ENCODE measurements around the gene ACSM5. TPM values are rescaled to one million over a fixed set of nuclear protein-coding genes. Genes with fewer than 3 reads are reported as not detected.
A peak's percentile ranks its signal among the peaks of the same experiment; 100 is the strongest.

Gene ACSM5
- polyA plus RNA-seq, 1 donor (not counting 4 experiments of a cell fraction or from before 2014, with no cell fraction given) = not detected

DNA sequence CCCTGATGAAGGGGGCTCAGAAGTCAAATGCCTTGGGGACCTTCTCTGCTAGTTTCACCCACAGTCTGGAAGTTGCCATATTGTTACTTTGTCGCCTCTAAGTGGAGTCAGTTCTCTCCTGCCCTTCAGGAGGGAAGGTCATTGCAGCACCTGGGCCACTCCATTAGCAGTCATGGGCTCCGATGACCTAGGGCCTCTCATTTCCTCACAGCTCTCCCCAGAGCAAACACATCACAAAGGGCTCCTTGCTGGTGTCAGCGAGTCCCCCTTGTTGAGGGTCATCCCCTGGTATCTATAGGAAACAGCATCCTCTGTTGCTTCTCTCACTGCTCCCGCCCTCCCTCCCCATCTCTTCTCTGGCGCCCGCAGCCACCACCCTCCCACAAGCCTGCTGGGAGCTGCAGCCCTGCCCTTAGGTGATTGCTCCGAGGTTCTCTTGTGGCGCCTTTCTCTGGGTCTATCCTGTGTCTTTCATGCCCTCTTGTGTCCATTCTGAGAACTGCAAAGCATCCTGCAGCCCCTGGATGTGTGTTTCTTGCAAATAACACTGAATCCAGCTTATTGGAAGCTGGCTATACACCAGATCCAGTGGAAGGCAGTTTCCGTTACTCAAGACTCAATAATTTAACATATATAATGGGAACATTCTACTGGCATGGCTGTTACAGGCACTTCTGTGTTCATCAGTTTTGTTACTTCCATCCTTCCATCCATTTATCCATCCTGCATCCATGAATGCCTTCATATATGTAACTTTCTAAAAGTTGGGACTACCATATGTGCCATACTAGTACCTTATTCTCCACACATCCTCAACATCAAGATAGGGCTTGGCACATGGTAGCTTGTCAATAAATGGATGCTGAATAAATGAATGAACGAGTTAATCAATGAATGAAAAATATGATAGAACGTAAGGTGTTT is 26.0 kb upstream of the ACSM5 start:
- Histone ChIP-seq H4K20me1 (ENCODE audit: control insufficient read depth, extremely low read depth, insufficient read depth, low read length) (no peaks in the 10 kb centered on the region), H3K79me2 (ENCODE audit: control insufficient read depth, insufficient read depth, low read length) (no peaks in the 10 kb centered on the region), H3K4me1 (ENCODE audit: control insufficient read depth, extremely low read depth, insufficient read depth, low read length) (no peaks in the 10 kb centered on the region), H3K4me2 (ENCODE audit: control insufficient read depth, extremely low read depth, insufficient read depth, low read depth, low read length) (no peak overlapping the region), H3K9me3 (ENCODE audit: control insufficient read depth, low read depth, low read length) (no peaks in the 10 kb centered on the region), H3K4me3 (ENCODE audit: control insufficient read depth in 2 of 3, extremely low read depth in 1 of 3, insufficient read depth in 2 of 3, low read depth in 1 of 3, low read length in 3 of 3) (no peak overlapping the region), H3K9ac (ENCODE audit: control insufficient read depth, extremely low read depth, insufficient read depth, low read length) (no peak overlapping the region), H2AFZ (ENCODE audit: control insufficient read depth, low read length) (no peak overlapping the region), H3K9me1 (ENCODE audit: control insufficient read depth, extremely low read depth, insufficient read depth, low read length) (no peaks in the 10 kb centered on the region), H3K27ac (ENCODE audit: control insufficient read depth, insufficient read depth, low read length) (no peak overlapping the region), H3K27me3 (ENCODE audit: control insufficient read depth, extremely low read depth, insufficient read depth, low read length) (no peaks in the 10 kb centered on the region), H3K36me3 (ENCODE audit: control insufficient read depth in 2 of 2, extremely low read depth in 1 of 2, insufficient read depth in 2 of 2, low read length in 2 of 2) (no peaks in the 10 kb centered on the region)
- dilution Hi-C loops (cut with MboI; ENCODE audit: extremely low pct_ligation_motif_present, low sequenced_read_pairs) = no loop called here
- FAIRE-seq (no peak), DNase-seq (ENCODE audit: low read depth, low spot score) (peak; percentile 23)
- TF ChIP-seq, protein P1, sequence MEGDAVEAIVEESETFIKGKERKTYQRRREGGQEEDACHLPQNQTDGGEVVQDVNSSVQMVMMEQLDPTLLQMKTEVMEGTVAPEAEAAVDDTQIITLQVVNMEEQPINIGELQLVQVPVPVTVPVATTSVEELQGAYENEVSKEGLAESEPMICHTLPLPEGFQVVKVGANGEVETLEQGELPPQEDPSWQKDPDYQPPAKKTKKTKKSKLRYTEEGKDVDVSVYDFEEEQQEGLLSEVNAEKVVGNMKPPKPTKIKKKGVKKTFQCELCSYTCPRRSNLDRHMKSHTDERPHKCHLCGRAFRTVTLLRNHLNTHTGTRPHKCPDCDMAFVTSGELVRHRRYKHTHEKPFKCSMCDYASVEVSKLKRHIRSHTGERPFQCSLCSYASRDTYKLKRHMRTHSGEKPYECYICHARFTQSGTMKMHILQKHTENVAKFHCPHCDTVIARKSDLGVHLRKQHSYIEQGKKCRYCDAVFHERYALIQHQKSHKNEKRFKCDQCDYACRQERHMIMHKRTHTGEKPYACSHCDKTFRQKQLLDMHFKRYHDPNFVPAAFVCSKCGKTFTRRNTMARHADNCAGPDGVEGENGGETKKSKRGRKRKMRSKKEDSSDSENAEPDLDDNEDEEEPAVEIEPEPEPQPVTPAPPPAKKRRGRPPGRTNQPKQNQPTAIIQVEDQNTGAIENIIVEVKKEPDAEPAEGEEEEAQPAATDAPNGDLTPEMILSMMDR (optimal IDR thresholded peaks at IDR 0.05 in 1 of 3, IDR thresholded peaks at IDR 0.05 in 1 of 3, conservative IDR thresholded peaks at IDR 0.05 in 1 of 3; ENCODE audit: extremely low read depth in 1 of 3, insufficient read depth in 2 of 3, low read length in 3 of 3) = peak; percentile 68 to 79 (median 75)
- no peak for TF ChIP-seq EZH2 (IDR thresholded peaks at IDR 0.05; ENCODE audit: low read length)

GRCh38 chr16:20385844-20386832 is 23.2 kb upstream of the ACSM5 start:
- Histone ChIP-seq H3K9me3 (ENCODE audit: control insufficient read depth, low read depth, low read length) (no peaks in the 10 kb centered on the region), H3K9ac (ENCODE audit: control insufficient read depth, extremely low read depth, insufficient read depth, low read length) (no peak overlapping the region), H3K4me2 (ENCODE audit: control insufficient read depth, extremely low read depth, insufficient read depth, low read depth, low read length) (no peak overlapping the region), H3K9me1 (ENCODE audit: control insufficient read depth, extremely low read depth, insufficient read depth, low read length) (no peaks in the 10 kb centered on the region), H3K79me2 (ENCODE audit: control insufficient read depth, insufficient read depth, low read length) (no peaks in the 10 kb centered on the region), H3K27ac (ENCODE audit: control insufficient read depth, insufficient read depth, low read length) (no peak overlapping the region), H4K20me1 (ENCODE audit: control insufficient read depth, extremely low read depth, insufficient read depth, low read length) (no peaks in the 10 kb centered on the region), H2AFZ (ENCODE audit: control insufficient read depth, low read length) (no peak overlapping the region), H3K27me3 (ENCODE audit: control insufficient read depth, extremely low read depth, insufficient read depth, low read length) (no peaks in the 10 kb centered on the region), H3K4me1 (ENCODE audit: control insufficient read depth, extremely low read depth, insufficient read depth, low read length) (no peaks in the 10 kb centered on the region), H3K4me3 (ENCODE audit: control insufficient read depth in 2 of 3, extremely low read depth in 1 of 3, insufficient read depth in 2 of 3, low read depth in 1 of 3, low read length in 3 of 3) (no peak overlapping the region), H3K36me3 (ENCODE audit: control insufficient read depth in 2 of 2, extremely low read depth in 1 of 2, insufficient read depth in 2 of 2, low read length in 2 of 2) (no peaks in the 10 kb centered on the region)
- dilution Hi-C loops (cut with MboI; ENCODE audit: extremely low pct_ligation_motif_present, low sequenced_read_pairs) = no loop called here
- TF ChIP-seq EZH2 (IDR thresholded peaks at IDR 0.05; ENCODE audit: low read length) = no peak
- TF ChIP-seq, protein P1 (optimal IDR thresholded peaks at IDR 0.05 in 1 of 3, IDR thresholded peaks at IDR 0.05 in 1 of 3, conservative IDR thresholded peaks at IDR 0.05 in 1 of 3; ENCODE audit: extremely low read depth in 1 of 3, insufficient read depth in 2 of 3, low read length in 3 of 3) = peak; percentile 62 to 75 (median 75)
- no peak for FAIRE-seq
- no peak for DNase-seq (ENCODE audit: low read depth, low spot score)

Data from keratinocyte (primary cell).